NB4 (cell line): ENCODE results near the gene DIDO1.
"Not testable (repeated sequence)": the region's sequence is repeated elsewhere in the genome, so short reads cannot be mapped to it uniquely, and the experiment has no call there.

Experiments used
- DNase-seq: peaks from one replicate; pipeline ENCODE4 v3.0.0; 2010; ENCODE audit warnings: low read depth
- H3K4me3 ChIP-seq: one replicate; pipeline ENCODE4 v1.5.1; 2011; ENCODE audit warnings: mild to moderate bottlenecking, low read depth, low read length, moderate library complexity
- MYC ChIP-seq: IDR thresholded peaks from 2 replicates; pipeline ENCODE4 v1.6.1; 2011; ENCODE audit warnings: low read depth, low read length
- POLR2A ChIP-seq: IDR thresholded peaks from 2 replicates; pipeline ENCODE4 v1.6.1; 2011; ENCODE audit warnings: mild to moderate bottlenecking; ENCODE audit not compliant: insufficient read length; ENCODE audit errors: extremely low read depth
- TF ChIP-seq, protein P1 (sequence below): IDR thresholded peaks from one replicate; pipeline ENCODE4 v1.5.1; 2012; ENCODE audit warnings: low read depth, low read length
- TF ChIP-seq, protein P2 (sequence below): IDR thresholded peaks from 2 replicates; pipeline ENCODE4 v1.6.1; 2011; ENCODE audit warnings: low read depth, low read length

Gene DIDO1

DNA sequence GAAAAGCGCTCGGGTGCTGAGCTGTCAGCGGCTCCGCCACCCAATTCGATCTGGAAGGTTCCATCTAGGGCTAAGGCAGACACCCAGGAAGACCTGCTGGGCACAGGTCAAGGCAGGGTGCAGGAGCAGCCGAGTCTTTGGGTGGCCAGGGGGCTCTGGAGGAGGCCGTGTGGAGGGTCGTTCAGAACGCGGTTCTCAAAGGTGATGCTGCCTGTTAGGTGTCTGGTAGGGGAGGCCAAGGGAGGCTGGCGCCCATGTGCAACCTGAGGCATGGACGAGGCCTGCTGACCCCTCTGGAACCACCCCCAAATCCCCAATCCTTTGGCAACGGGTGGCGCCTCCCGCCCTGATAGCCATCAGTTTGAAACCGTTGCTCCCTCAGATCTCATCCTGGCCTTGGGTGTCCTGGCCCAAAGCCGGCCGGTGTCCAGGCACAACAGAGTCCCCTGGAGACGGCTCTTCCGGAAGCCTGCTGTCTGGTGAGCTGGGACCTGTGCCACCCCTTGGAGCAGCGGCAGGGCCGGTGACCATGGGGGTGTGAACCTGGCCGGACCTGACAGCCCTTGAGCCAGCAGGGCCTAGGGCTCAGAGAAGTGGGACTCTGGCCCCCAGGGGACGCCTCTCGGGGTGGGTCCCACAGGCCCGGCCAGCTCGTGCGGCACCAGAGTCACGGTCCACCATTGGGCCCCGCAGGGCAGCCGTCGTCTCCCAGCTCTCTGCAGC, 36.7 kb upstream of the DIDO1 start:
- no peak for DNase-seq
- no peak overlapping the region for H3K4me3 ChIP-seq
- TF ChIP-seq MYC (no peak), POLR2A (no peak)
- TF ChIP-seq, protein P1, sequence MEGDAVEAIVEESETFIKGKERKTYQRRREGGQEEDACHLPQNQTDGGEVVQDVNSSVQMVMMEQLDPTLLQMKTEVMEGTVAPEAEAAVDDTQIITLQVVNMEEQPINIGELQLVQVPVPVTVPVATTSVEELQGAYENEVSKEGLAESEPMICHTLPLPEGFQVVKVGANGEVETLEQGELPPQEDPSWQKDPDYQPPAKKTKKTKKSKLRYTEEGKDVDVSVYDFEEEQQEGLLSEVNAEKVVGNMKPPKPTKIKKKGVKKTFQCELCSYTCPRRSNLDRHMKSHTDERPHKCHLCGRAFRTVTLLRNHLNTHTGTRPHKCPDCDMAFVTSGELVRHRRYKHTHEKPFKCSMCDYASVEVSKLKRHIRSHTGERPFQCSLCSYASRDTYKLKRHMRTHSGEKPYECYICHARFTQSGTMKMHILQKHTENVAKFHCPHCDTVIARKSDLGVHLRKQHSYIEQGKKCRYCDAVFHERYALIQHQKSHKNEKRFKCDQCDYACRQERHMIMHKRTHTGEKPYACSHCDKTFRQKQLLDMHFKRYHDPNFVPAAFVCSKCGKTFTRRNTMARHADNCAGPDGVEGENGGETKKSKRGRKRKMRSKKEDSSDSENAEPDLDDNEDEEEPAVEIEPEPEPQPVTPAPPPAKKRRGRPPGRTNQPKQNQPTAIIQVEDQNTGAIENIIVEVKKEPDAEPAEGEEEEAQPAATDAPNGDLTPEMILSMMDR = no peak
- TF ChIP-seq, protein P2, sequence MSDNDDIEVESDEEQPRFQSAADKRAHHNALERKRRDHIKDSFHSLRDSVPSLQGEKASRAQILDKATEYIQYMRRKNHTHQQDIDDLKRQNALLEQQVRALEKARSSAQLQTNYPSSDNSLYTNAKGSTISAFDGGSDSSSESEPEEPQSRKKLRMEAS = no peak

DNA sequence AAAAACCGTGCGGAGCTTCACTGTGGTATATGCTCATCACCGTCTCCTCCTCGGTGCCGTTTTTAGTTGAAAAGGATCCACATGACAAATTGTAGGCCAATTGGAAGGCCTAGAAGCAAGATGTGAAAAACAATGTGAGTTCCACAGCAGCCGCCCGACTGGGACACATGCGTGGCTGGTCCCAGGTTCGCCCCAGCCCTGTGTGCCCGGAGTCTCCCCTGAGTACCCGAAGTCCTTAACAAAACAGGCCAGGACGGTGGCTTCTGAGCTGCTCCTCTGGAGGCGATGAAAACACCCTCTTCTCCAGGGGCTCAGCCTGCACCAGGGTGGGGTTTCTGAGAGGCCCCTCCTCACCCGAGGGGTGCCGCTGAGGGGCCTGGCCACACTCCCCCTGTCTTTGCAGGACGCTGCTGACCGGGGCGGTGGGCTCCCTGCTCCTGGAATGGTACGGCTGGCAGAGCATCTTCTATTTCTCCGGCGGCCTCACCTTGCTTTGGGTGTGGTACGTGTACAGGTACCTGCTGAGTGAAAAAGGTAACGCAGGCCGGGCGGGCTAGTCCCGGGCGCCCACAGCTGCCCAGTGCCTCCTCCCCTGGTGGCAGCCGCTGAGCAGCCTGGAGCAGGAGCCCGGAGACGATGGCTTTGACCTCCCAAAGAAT, 36.0 kb upstream of the DIDO1 start:
- no peak for DNase-seq
- TF ChIP-seq POLR2A = no peak
- no peak overlapping the region for H3K4me3 ChIP-seq

DNA sequence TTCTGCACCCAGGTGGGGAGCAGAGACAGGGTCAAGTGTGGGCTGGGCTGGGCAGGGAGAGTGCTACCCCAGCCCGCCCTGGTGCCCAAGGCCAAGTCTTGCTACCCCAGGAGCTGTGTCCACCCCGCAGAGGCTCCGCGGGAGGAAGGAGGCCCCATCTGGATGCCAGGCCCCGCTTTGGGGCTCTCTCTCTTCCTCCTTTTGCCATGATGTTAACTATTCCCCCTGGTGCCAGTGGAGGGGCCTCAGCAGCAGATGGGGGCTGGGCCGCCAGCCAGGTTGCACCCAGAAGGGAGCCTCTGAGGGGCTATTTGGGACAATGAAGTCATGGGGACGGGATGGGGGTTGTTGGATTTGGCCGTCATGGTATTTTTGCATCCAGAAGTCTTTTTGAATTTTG, 35.5 kb upstream of the DIDO1 start:
- no peak for DNase-seq
- TF ChIP-seq, protein P1 = no peak
- TF ChIP-seq, protein P2 = no peak
- TF ChIP-seq POLR2A (no peak), MYC (no peak)
- no peak overlapping the region for H3K4me3 ChIP-seq

DNA sequence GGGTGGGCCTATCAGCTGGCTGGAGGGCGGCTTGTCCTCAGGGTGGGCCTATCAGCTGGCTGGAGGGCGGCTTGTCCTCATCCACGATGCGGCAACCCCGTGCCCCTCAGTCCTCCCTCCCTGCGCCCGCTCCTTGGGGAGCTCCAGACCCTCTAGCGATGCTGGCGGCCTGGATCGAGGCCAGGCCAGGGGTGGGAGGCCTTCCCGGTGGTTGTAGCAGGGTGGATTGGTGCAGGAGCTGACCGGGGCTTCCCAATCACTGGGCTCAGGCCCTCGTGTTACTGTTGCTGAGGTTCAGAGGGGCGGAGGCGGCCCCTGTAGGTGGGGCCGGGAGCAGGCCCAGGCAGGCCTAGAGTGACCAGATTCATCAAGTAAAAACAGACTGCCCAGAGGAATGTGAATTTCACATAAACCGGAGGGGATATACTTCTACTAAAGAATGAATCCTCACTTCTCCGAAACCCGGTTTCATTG, 35.0 kb upstream of the DIDO1 start:
- H3K4me3 ChIP-seq = no peak overlapping the region
- DNase-seq = no peak
- TF ChIP-seq, protein P1 = no peak
- TF ChIP-seq POLR2A = no peak
- TF ChIP-seq, protein P2 = no peak
- no peak for TF ChIP-seq MYC

DNA sequence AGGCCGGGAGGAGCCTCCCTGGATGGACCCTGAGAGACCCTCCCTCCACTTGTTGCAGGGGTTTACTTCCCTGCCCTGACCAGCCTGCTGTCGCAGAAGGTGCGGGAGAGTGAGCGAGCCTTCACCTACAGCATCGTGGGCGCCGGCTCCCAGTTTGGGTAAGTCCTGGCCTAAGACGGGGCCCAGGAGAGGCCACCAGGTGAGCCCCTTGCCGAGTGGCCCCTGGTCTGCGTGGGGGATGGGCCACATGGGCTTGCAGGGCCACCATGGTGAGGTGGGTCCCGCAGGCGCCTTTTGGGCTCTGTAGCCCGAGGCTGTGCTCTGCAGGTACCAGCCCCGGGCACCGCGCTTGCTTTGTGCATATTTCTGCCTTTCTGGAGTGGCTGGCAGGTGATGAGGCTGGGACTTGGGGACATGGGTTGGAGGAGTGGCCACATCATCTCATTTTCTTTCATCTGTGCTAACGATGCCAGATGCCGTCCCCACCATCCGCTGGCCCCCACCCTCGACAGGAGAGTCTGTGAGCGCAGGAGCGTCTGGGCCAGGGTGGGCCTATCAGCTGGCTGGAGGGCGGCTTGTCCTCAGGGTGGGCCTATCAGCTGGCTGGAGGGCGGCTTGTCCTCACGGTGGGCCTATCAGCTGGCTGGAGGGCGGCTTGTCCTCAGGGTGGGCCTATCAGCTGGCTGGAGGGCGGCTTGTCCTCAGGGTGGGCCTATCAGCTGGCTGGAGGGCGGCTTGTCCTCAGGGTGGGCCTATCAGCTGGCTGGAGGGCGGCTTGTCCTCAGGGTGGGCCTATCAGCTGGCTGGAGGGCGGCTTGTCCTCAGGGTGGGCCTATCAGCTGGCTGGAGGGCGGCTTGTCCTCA, 34.4 kb upstream of the DIDO1 start:
- H3K4me3 ChIP-seq, DNase-seq: not testable (repeated sequence)

DNA sequence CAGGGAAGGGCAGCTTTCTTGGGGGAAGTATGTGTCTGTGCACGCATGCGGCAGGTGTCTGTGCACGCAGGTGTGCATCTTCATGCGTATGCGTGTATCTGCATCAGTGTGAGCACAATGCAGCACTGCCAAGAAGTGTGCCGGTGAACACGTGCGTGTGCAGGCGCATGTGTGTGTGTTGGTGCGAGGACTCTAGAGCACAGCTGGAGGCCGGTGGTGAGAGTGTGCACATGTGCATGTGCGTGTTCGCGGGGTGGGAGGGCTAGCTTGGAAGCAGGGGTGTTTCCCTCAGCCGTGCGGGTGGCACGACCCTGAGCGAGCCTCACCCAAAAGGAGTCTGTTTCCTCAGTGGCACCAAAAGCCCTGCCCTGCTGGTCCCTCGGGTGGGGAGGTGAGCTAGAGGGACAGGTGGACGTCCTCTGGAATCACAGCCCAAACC, 33.7 kb upstream of the DIDO1 start:
- TF ChIP-seq, protein P2 = no peak
- TF ChIP-seq MYC = no peak
- TF ChIP-seq, protein P1 = no peak
- TF ChIP-seq POLR2A = no peak
- H3K4me3 ChIP-seq = peak overlapping the region; percentile 16
- DNase-seq = no peak
